HepG2 (cell line): Measurements from ENCODE around the gene TEX14. TPM values are rescaled to one million over a fixed set of nuclear protein-coding genes. Genes with fewer than 3 reads are reported as not detected.

ENCODE experiments used
- DRAP1 ChIP-seq: IDR thresholded peaks from 2 replicates; pipeline ENCODE4 v1.6.1; 2016; ENCODE audit warnings: missing genetic modification reagents, missing compliant biosample characterization
- FOXP4 ChIP-seq: sonication (generic); formaldehyde crosslinking; IDR thresholded peaks from 2 replicates; pipeline ENCODE4 v1.4.0; 2020; ENCODE audit warnings: missing genetic modification reagents
- HNF1A ChIP-seq, 2 experiments: sonication (generic) in 1 of 2; formaldehyde crosslinking in 1 of 2; IDR thresholded peaks; 2 replicates each; pipeline versions ENCODE4 v1.4.0 to v1.6.1; 2016 to 2020; ENCODE audit warnings: borderline replicate concordance in 1 of 2, low read depth in 1 of 2, mild to moderate bottlenecking in 1 of 2, missing genetic modification reagents in 1 of 2
- NFE2L2 ChIP-seq: fragments of 150-350 bp; IDR thresholded peaks from 2 replicates; pipeline ENCODE4 v1.6.1; 2014; ENCODE audit warnings: low read length
- SAP130 ChIP-seq: IDR thresholded peaks from 2 replicates; pipeline ENCODE4 v1.6.1; 2016; ENCODE audit warnings: low read depth
- SCMH1 ChIP-seq: sonication (generic); formaldehyde crosslinking; IDR thresholded peaks from 2 replicates; pipeline ENCODE4 v1.9.0; 2021; ENCODE audit warnings: missing genetic modification reagents, mild to moderate bottlenecking, borderline replicate concordance
- SOX13 ChIP-seq, 3 experiments: fragments of 450-650 bp in 1 of 3; sonication (generic) in 1 of 3; formaldehyde crosslinking in 1 of 3; IDR thresholded peaks in 2 of 3; conservative IDR thresholded peaks in 1 of 3; 2 replicates each; pipeline versions ENCODE4 v1.5.0 to v1.6.1; 2016 to 2020; ENCODE audit warnings: antibody characterized with exemption in 1 of 3, mild to moderate bottlenecking in 1 of 3, missing compliant biosample characterization in 1 of 3, missing genetic modification reagents in 1 of 3, moderate library complexity in 1 of 3
- TARDBP ChIP-seq: sonication (generic); formaldehyde crosslinking; IDR thresholded peaks from 2 replicates; pipeline ENCODE4 v1.8.0; 2022; ENCODE audit warnings: mild to moderate bottlenecking, missing genetic modification reagents
- TBX2 ChIP-seq: sonication (generic); formaldehyde crosslinking; IDR thresholded peaks from 2 replicates; pipeline ENCODE4 v1.5.0; 2020; ENCODE audit warnings: missing genetic modification reagents, mild to moderate bottlenecking, borderline replicate concordance
- ZBTB8A ChIP-seq: sonication (generic); formaldehyde crosslinking; IDR thresholded peaks from 2 replicates; pipeline ENCODE4 v1.4.0; 2020; ENCODE audit warnings: mild to moderate bottlenecking, low read depth, missing genetic modification reagents, borderline replicate concordance
- ZFY ChIP-seq: sonication (generic); formaldehyde crosslinking; IDR thresholded peaks from 2 replicates; pipeline ENCODE4 v1.4.0; 2020; ENCODE audit warnings: missing genetic modification reagents
- ZNF180 ChIP-seq: sonication (generic); formaldehyde crosslinking; IDR thresholded peaks from 2 replicates; pipeline ENCODE4 v1.4.0; 2020; ENCODE audit warnings: low read depth, missing genetic modification reagents, borderline replicate concordance
- ZNF264 ChIP-seq: sonication (generic); formaldehyde crosslinking; IDR thresholded peaks from 2 replicates; pipeline ENCODE4 v1.4.0; 2020; ENCODE audit warnings: missing genetic modification reagents
- ZNF556 ChIP-seq: sonication (generic); formaldehyde crosslinking; IDR thresholded peaks from 2 replicates; pipeline ENCODE4 v1.4.0; 2020; ENCODE audit warnings: mild to moderate bottlenecking, missing genetic modification reagents, borderline replicate concordance
- ZNF615 ChIP-seq: sonication (generic); formaldehyde crosslinking; IDR thresholded peaks from 2 replicates; pipeline ENCODE4 v1.5.0; 2020; ENCODE audit warnings: mild to moderate bottlenecking, missing genetic modification reagents, borderline replicate concordance
- polyA plus RNA-seq, 8 experiments: library from polyadenylated mRNA; depleted of rRNA in 3 of 8; stranded (reverse) in 7 of 8; unstranded in 1 of 8; fragments of >200 nt; fragmentation: Illumina TruSeq in 4 of 8; extraction: Trizol in 4 of 8; gene quantifications; 2 replicates each; pipeline versions ENCODE4 v1.2.1 to v1.2.3, GENCODE V29; 2011 to 2016; ENCODE audit warnings: low read depth in 4 of 8, missing spikeins in 1 of 8, mixed read lengths in 1 of 8; ENCODE audit not compliant: insufficient read depth in 1 of 8
- total RNA-seq, 5 experiments: library from RNA; depleted of rRNA; stranded (reverse); fragments of >200 nt; fragmentation: Illumina TruSeq; extraction: Trizol; gene quantifications; 2 replicates each; pipeline ENCODE4 v1.2.3, GENCODE V29; 2016; ENCODE audit warnings: low read depth in 1 of 5
- TF ChIP-seq, protein P1 (sequence below), 2 experiments: sonication (generic) in 1 of 2; formaldehyde crosslinking in 1 of 2; IDR thresholded peaks; 2 replicates each; pipeline versions ENCODE4 v1.5.1 to v1.6.1; 2011 to 2020; ENCODE audit warnings: borderline replicate concordance in 1 of 2, low read depth in 1 of 2, low read length in 1 of 2, mild to moderate bottlenecking in 1 of 2, missing genetic modification reagents in 1 of 2, moderate library complexity in 1 of 2
- TF ChIP-seq, protein P2 (sequence below): fragments of 450-650 bp; IDR thresholded peaks from 2 replicates; pipeline ENCODE4 v1.6.1; 2017

The TEX14 gene
- total and polyA plus RNA-seq, 2 of the 13 experiments (the other 11 are each of a cell fraction or from before 2014, with no cell fraction given) = 0.04 to 0.07 TPM

- no peak for TF ChIP-seq SOX13 (IDR thresholded peaks at IDR 0.05)
- peak in 1 of 2 experiments; percentile 30; a peak in 1 of 4 replicates for TF ChIP-seq SOX13 (CRISPR knock-in tag; conservative IDR thresholded peaks at IDR 0.05 in 1 of 2, IDR thresholded peaks at IDR 0.05 in 1 of 2)
- TF ChIP-seq SCMH1 (CRISPR knock-in tag) = no peak
- TF ChIP-seq SAP130 (CRISPR knock-in tag) = peak; percentile 45; the same call in 1 of the 2 replicates
- TF ChIP-seq ZNF556 (CRISPR knock-in tag) = no peak
- TF ChIP-seq ZBTB8A (CRISPR knock-in tag) = no peak
- TF ChIP-seq, protein P1, sequence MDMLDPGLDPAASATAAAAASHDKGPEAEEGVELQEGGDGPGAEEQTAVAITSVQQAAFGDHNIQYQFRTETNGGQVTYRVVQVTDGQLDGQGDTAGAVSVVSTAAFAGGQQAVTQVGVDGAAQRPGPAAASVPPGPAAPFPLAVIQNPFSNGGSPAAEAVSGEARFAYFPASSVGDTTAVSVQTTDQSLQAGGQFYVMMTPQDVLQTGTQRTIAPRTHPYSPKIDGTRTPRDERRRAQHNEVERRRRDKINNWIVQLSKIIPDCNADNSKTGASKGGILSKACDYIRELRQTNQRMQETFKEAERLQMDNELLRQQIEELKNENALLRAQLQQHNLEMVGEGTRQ (IDR thresholded peaks at IDR 0.05; ENCODE audit: low read depth, low read length) = no peak
- TF ChIP-seq, protein P1 (CRISPR knock-in tag; IDR thresholded peaks at IDR 0.05; ENCODE audit: borderline replicate concordance) = peak; percentile 43; the same call in 1 of the 2 replicates
- TF ChIP-seq TBX2 (CRISPR knock-in tag) = no peak
- peak; percentile 77 for TF ChIP-seq HNF1A (IDR thresholded peaks at IDR 0.05; ENCODE audit: low read depth)
- peak; percentile 49; the same call in 1 of the 2 replicates for TF ChIP-seq HNF1A (CRISPR knock-in tag; IDR thresholded peaks at IDR 0.05; ENCODE audit: borderline replicate concordance)
- no peak for TF ChIP-seq ZNF615 (CRISPR knock-in tag)
- TF ChIP-seq TARDBP (CRISPR knock-in tag) = 0 out of 2 replicates have a peak, but pooled peaks have one; percentile 26
- 0 out of 2 replicates have a peak, but pooled peaks have one; percentile 11 for TF ChIP-seq DRAP1 (CRISPR knock-in tag)
- TF ChIP-seq, protein P2, sequence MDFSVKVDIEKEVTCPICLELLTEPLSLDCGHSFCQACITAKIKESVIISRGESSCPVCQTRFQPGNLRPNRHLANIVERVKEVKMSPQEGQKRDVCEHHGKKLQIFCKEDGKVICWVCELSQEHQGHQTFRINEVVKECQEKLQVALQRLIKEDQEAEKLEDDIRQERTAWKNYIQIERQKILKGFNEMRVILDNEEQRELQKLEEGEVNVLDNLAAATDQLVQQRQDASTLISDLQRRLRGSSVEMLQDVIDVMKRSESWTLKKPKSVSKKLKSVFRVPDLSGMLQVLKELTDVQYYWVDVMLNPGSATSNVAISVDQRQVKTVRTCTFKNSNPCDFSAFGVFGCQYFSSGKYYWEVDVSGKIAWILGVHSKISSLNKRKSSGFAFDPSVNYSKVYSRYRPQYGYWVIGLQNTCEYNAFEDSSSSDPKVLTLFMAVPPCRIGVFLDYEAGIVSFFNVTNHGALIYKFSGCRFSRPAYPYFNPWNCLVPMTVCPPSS = no peak
- no peak for TF ChIP-seq ZFY (CRISPR knock-in tag)
- no peak for TF ChIP-seq ZNF264 (CRISPR knock-in tag)
- no peak for TF ChIP-seq NFE2L2
- no peak for TF ChIP-seq ZNF180 (CRISPR knock-in tag)
- no peak for TF ChIP-seq FOXP4
Observed at GRCh38 chr17:58576679-58577367, 115.0 kb downstream of the TEX14 start (continued).
